AG09309 (cell line): ENCODE data around the gene SLAMF7.
"Not testable (repeated sequence)": the region's sequence is repeated elsewhere in the genome, so short reads cannot be mapped to it uniquely, and the experiment has no call there.

Experiments
- DNase-seq: peaks from one replicate; pipeline ENCODE4 v3.0.0-alpha.2; 2010; ENCODE audit warnings: low read depth
- H3K4me3 ChIP-seq: 2 replicates; pipeline ENCODE4 v1.5.1; 2011; ENCODE audit warnings: mild to moderate bottlenecking, low read depth, low read length, moderate library complexity; ENCODE audit not compliant: control insufficient read depth
- CTCF ChIP-seq: IDR thresholded peaks from 2 replicates; pipeline ENCODE4 v1.5.1; 2011; ENCODE audit warnings: mild to moderate bottlenecking, low read depth, low read length, inconsistent platforms; ENCODE audit not compliant: insufficient read depth, control insufficient read depth; ENCODE audit errors: missing control alignments

SLAMF7 gene

GRCh38 chr1:160739098-160739511 is at the start of gene SLAMF7:
Gene SLAMF7, plus strand, starts transcription at chr1:160739247. Its CDS starts 55 bp downstream, at chr1:160739302.
- TF ChIP-seq CTCF, result no peak
- no peak for DNase-seq
- H3K4me3 ChIP-seq, result no peak within 1 kb of the TSS

- not testable (repeated sequence) for H3K4me3 ChIP-seq, DNase-seq
Observed at GRCh38 chr1:160692390-160692789, 46.7 kb upstream of the SLAMF7 start.

- TF ChIP-seq CTCF, result no peak
- no peak overlapping the region for H3K4me3 ChIP-seq
- no peak for DNase-seq
Observed at GRCh38 chr1:160702100-160702499, 36.9 kb upstream of the SLAMF7 start.

GRCh38 chr1:160704250-160704649 is 34.8 kb upstream of the SLAMF7 start:
- TF ChIP-seq CTCF, result no peak
- H3K4me3 ChIP-seq, result no peak overlapping the region
- DNase-seq, result no peak

GRCh38 chr1:160705212-160705621 is 33.8 kb upstream of the SLAMF7 start:
- DNase-seq, H3K4me3 ChIP-seq: not testable (repeated sequence)

- no peak for DNase-seq
- no peak overlapping the region for H3K4me3 ChIP-seq
- TF ChIP-seq CTCF, result no peak
Observed at GRCh38 chr1:160705742-160706141, 33.3 kb upstream of the SLAMF7 start.

GRCh38 chr1:160706526-160707235 is 32.4 kb upstream of the SLAMF7 start:
- H3K4me3 ChIP-seq, result no peak overlapping the region
- no peak for DNase-seq
- no peak for TF ChIP-seq CTCF
